HG02970 (cell line): ENCODE measurements around the gene RUVBL1.
A peak's percentile ranks its signal among the peaks of the same experiment; 100 is the strongest.

Source experiments
- ATAC-seq: cut with Tn5 transposase; IDR thresholded peaks from one replicate; pipeline ENCODE4 v1.9.1; 2021; ENCODE audit warnings: mild to moderate bottlenecking, moderate library complexity, moderate number of reproducible peaks; ENCODE audit not compliant: unreplicated experiment, low FRiP score

The RUVBL1 gene

DNA sequence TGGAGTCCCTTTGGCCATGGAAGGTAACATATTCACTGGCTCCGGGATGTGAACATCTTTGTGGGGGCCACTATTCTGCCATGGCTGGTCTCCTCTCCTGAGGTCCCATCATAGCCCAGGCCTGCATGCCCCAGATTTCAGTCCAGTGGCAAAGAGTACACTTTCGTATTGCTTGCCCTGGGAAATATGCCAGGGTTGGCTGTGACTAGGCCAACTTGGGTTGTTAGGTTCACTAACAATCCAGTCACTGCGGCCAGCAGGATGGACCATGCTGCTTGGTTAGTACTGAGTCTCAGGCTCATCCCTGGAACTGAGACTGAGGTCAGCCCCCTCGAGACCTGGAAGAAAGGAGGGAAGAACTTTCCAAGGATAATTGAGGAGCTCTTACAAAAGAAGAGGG is 19.9 kb upstream of the RUVBL1 start:
- ATAC-seq = no peak

DNA sequence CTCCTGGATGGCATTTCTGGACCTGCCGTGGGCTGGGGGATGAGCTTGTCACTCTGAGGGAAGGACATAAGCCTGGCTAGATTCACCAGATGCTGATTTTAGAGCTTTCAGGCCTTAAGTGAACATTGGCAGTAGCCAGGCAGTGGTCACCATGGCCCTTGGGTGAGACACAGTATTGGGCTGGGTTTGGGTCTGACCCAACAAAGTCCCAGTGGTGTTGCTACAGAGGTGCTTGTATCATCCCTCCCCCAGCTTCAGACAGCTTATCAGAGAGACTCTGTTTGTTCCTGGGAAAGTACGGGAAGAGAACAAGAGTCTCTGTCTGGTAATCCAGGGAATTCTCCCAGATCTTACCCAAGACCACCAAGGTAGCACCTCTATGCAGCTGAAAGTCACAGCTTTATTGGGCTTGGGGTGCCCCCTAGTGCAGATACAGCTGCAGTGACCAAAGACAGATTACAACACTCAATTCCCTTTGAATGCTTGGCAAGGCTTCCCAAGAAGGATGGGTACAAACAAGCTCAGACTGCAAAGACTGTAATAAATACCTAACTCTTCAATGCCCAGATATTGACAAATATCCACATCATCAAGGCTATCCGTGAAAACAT is 9.8 kb upstream of the RUVBL1 start:
- ATAC-seq = no peak

DNA sequence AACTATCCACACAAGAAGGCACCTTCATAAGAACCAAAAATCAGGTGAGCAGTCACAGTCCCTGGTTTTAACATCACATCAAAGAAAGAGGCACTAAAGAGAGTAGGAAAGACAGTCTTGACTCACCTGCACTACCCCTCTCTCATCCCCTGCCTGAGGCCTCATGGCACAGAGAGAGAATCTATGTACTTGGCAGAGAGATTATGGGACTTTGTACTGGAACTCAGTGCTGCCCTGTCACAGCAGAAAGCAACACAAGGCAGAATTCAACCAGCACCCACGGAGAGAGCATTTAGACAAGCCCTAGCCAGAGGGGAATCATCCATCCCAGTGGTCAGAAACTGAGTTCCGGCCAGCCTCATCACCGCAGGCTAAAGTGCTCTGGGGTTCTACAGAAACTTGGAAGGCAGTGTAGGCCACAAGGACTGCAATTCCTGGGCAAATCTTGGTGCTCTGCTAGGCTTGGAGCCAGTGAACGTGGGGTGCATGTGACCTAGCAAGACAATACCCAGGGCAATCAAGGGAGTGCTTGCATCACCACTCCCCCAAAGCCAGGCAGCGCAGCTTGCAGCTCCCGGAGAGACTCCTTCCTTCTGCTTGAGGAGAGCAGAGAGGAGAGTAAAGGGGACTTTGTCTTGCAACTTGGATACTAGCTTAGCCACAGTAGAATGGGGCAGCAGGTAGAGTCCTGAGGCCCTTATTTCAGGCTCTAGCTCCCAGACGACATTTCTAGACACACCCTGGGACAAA is 8.5 kb upstream of the RUVBL1 start:
- no peak for ATAC-seq

DNA sequence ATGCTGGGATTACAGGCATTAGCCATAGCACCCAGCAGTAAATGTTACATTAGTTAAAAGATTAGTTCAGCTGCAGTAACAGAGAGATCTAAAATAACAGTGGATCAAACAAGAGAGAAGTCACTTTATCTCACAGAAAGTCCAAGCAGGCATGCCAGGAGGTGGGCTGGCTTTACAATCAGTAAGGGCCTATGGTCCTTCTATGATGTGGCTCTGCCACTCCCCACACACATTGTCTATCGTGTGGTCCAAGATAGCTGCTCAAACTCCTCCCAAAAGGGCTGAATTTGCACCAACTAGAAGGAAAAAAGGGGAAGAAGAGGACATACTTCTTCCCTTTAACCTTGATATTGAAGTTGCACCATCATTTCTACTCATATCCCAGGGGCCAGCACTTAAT is 4.6 kb upstream of the RUVBL1 start:
- no peak for ATAC-seq

DNA sequence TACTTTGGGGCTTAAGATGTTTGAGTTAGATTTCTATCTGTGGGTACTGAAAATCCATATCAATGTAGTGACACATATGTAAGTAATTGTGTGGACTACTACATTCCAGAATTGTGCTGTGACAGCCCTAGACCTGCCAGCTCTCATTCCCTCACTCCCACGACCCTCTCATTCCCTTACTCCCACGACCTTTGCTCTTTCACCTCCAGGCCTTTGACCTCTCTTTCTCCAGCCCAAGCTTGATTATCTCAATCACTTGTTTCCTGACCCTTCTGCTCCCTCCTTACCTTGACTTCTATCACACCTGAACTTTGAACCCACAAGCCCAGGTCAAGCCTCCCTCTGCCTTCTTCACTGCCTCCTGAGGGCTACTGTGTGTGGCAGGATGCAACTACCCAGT is 3.6 kb upstream of the RUVBL1 start:
- ATAC-seq = no peak

DNA sequence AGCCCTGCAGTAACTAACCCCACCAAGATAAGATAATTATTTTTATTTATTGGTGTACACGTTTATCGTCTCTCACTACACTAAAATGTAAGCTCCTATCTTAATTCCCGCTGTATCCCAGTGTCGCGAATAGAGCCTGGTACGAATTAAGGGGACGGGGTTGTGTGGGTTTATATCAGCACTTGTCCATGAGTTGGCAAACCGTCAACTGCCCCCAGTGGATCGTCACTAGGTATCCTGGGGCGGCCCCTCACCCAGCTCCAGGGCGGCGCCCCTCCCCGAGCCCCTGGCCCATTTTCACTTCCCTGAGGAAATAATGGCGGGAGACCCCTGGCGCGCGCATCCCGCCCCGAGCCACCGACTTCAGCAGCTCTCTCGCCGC is 465 bp downstream of the RUVBL1 start:
- no peak for ATAC-seq

DNA sequence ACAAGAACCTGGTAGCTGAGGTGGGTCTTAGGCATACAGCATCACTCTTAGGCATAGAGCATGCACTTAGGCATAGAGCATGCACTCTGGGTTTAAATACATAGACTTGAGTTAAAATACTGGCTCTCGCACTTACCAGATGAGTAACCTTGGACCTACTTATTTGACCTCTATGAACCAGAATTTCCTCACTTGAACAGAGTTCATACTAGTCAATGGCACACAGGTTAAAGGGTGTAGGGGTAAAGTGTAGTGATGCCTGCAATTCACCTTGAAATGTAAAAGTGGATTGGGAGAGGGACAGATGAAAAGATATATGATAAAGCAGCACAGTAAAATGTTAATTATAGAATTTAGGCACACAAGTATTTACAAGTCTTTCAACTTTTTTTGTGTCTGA is 1.6 kb downstream of the RUVBL1 start:
- no peak for ATAC-seq

DNA sequence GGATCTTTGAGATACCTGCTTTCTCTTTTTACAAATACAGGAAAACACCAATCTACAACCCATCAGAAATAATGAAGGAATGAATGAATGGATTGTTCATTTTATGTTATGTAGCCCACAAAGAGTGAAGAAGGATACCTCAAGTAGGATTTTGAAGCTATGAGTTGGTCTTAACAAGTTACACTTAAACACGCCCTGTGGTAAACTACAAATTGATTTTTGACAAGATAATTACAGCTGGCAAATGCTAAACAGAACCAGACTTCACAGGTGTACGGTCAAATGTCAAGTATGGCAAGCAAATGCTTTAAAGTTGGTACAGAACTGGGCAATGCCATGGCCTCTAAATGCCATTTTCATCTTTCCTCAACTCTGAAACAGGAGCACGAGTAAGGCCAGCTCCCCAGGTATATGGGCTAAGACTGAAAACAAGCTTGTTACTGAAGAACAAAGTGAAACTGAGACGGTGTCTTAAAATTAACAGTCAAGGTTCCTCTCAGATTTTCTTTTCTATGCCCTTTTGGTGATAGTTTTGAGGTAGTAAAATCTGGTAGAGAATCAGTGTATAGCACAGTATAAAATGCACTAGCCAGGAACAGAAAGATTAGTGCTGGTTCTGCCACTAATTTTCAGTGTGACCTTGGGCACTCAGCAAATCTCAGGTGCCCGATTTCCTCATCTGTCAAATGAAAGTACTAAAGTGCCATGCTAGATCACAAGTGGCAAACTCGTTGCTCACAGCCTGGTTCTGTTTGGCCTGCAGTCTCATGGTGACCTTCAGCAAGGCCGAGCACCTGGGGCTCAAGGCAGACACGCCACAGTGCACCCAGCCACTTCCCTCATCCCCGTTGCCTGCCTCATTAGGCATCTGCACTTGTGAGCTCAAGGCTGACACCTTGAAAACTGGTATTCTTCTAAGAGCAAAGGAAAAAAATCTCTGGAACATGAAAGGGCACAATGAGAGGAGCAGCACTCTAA is 9.5 kb downstream of the RUVBL1 start:
- ATAC-seq = no peak

DNA sequence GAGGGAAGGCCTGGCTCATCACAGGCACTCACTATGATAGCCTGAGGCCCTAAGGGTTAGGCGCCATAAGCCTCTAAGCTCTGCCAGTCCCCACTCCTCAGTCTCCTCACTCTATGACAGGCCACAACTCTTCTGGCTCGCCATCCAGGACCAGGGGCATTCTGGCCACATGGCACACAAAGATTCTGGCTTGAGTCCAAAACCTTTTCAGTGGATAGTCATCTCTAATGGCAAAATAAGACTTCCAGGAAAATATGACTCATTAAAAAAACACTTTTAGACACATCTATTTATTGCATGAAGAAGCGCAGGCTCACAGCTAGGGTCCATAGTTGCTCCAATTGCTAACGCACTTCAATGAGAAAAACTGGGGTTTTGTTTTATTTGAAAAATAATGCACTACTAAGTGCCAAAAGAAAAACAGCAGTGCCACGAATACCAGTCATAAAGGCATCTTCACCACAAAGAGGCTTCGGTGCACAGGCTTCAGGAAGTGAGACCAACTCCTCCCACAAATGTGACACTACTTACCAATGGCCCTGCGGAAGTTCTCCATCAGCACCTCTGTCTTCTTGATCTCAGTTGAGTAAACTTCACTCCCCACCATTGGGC is 11.1 kb downstream of the RUVBL1 start:
- ATAC-seq = no peak

DNA sequence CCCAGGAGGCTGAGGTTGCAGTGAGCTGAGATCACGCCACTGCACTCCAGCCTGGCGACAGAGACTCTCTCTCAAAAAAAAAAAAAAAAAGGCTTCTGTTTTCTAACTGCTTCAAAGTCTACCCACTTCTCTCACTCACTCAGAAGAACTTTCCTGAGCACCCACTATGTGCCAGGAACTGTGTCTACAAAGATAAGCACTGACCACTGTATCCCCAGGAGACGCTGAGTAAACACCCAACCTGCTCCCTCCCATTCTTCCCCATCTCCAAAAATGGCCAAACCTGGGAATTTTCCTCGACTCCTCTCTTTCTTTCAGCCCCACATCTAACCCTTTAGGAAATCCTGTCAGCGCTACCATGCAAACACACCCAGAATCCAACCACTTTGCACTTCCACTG is 12.5 kb downstream of the RUVBL1 start:
- no peak for ATAC-seq

DNA sequence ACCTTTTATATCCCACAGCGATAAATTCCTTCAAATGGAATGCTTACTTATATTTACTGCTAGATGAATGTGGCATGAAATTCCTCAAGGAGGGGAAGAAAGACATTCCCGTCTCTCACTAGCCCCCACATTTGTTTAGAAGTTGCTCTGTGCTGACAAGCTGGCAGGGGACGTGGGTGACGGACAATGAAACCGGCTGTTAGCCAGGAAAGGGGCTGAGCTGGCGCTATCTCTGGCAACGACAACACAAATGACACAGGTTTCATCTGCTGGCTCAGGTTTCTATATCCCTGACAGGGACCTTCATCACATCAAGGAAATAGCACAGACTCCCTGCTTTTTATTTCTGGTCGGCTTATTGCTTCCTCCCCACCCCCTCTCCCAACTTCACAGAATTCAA is 15.8 kb downstream of the RUVBL1 start:
- no peak for ATAC-seq

DNA sequence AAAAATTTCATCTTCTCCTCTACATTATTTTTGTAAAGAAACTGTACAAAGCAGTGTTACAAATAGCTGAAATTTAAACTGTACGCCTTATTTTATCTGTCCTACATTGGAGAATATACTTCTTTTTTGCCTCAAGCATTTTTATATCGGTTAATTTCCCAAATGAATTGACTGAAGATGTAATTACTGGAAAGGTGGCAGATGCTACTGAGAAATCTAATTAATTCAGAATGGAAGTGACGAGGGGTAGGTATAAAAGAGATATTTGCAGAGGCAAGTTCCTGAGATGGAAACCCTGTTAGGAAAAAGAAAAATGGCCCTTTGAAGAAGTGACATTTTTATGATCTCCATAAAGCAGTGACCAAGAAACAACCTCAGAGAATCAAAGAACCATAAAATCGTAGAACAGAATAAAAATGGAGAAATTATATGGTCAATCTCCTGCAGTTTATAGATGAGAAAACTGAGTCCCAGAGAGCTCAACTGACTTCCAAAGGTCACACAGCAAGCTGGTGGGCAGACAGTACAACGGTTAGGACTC is 20.4 kb downstream of the RUVBL1 start:
- no peak for ATAC-seq

DNA sequence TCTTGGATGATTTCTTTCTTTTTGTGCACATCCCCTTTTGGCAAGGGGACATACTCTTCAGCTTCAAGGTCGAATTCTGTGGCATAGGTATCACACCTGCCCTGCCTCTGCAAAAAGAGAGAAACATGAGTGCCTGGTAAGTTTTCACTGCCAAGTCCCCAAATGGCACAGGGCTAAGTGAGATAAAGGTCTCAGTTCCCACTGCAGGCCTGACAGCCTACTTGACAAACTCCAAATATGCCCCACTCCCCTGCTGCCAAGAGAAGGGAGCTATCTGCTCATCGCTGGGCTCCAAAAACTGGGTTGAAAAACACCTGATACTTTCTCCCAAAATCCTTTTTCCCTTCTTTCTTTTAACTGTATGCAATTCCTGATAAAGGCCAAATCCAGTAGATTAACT is 23.0 kb downstream of the RUVBL1 start:
- ATAC-seq = no peak

DNA sequence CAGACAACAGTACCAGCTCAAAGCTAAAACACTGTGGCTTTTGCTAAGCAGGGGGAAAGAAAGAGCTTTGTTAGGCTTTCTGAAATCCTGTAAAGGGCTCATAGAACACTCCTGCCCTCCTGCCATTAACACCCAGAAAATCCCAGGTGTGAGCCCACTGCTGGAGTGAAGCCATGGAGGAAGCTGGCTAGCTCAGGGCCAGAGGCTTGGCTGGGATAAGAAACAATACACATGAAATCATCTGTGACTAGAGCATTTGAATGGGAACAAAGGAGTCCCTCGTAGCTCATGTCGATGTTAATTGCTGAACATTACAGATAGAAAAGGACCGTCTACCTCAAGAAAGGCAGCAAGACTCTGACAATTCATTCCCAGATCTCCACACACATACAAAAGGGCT is 23.5 kb downstream of the RUVBL1 start:
- ATAC-seq = no peak

DNA sequence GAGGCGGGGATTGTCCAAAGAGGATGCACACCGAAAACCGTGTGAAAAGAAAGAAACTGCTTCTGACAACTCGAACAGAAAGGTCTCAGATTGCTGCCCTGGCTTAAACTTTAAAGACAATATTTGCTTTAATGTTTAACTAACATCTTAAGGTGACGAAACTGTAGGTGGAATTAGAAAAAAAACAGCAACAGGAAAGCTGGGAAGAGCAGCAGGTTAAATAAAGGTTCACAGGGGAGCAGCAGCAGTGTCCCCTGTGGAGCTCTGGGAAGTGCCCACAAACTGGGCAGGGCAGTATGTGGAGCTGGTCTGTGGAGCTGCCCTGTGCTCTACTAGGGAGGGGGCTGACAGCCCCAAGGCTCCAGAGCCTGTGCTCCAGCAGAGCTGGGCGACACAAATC is 25.4 kb downstream of the RUVBL1 start:
- no peak for ATAC-seq

DNA sequence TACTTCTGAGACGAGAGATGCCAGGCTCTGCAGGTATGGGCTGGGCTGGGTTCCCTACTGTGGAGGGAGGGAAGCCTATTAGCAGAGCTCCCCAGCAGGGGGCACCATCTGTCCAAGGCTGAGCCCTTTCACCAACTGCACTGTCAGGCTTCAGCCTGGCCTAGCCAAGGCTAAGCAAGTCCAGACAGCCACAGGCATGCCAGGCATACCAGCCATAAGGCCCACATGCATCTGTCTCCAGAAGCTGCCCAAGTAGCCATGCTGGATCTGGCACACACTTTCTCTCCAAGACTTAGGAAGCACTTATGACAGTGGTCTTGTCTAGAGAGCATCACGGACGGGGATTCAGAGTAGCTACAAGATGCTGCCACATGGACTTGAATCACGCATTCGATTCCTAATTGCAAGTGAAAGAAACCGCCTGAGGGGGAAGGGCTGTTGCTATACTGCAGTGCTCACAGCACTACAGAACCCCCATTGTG is 28.3 kb downstream of the RUVBL1 start:
- ATAC-seq = peak; percentile 72

DNA sequence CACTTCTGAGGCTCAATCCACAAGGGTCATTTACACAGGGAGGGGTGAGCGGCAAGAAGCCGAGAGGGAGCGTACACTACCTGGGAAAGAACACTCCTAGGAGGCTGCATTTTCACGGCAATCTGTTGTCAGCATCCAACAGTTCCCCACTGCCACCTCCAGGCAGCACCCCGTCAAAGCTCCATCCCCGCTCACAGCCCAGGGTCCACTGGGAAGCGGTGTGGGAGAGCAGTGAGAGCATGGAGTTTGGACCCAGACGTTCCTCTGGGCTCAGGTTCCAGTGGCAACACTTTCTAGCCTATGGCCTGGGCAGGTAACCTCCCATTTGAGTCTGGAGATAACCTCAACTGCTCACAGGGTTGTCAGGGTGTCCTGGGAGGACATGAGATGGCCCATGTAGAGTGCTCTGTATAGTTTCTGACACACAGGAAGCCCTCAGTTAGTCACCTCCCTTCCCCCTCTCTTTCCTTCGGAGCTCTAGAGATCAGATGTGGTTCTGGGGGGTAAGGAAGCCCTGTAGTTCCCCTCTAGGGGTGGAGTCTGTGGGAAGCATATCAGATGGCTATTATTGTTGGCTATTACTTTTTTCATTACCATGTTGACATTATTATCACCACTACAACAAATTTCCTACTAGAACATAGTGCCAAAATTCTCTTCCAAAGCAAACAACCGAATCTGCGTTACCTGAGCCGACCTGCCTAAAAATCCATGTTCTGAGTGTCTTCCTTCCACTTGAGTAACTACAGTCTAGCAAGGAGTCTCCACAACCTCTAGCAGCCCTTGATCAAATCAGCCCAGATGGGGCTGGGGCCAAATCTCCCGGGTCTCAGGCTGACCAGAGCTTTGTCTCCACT is 29.1 kb downstream of the RUVBL1 start:
- no peak for ATAC-seq

DNA sequence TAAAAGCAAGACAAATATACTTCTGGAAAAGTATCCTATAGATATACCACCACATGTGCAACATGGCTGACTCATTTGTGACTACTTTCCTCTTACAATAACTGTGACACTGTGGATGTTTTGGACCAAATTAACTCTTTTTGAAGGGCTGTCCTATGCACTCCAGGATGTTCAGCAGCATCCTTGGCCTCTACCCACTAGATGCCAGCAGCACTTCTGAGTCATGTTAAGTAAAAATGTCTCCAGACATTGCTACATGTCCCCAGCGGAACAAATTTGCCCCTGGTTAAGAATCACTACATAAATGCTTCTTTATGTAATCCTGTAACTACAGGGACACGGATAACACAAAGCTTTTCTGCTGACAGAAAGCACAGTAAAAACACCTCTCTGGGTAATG is 32.0 kb downstream of the RUVBL1 start:
- ATAC-seq = no peak

DNA sequence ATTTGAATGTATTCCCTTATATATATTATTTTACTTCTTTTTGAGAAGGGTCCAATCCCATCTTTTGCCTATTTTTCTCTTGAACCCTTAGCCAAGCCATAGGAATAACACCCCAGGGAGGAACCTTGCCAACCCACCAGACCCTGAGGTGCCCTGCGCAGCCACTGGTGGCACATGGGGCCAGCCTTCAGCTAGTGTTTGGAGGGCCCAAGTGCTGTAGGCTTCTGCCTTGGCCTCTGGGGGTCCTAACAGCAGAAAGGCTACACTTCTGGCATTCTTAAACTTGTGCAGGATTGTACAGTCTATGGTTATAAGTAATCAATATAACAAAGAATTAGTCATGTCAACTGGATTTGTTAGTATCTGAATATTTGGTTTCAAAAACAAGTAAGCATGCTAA is 34.5 kb downstream of the RUVBL1 start:
- no peak for ATAC-seq

DNA sequence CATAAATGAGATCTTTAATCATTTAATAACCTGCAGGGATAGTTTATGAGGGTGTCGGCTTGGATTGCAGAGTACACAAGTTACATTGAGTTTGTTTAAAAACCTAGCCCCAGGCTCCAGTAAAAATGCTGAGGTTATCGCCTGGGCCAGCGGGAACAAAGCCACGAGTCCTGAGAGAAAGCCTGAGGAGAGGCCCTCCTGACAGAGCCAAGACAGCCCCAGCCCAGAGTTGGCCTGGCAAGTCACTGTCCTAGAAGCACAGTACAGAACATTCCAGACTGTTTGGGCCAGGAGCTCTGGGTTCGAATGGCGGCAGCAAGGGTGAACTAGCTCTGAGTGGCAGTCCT is 39.0 kb downstream of the RUVBL1 start:
- ATAC-seq = no peak
